Stimulated activated CD8-positive, alpha-beta memory T cell treated with anti-CD3 and anti-CD28 coated beads, Interleukin-15, amount 100 ng/mL, for 1 hour (primary cell): ENCODE measurements around the gene WBP1L.
"Not testable (repeated sequence)": the region's sequence is repeated elsewhere in the genome, so short reads cannot be mapped to it uniquely, and the experiment has no call there.

ENCODE experiments used
- DNase-seq: peaks from one replicate; pipeline ENCODE4 v3.0.0-alpha.2; 2020; ENCODE audit warnings: low read depth

Gene WBP1L

DNA sequence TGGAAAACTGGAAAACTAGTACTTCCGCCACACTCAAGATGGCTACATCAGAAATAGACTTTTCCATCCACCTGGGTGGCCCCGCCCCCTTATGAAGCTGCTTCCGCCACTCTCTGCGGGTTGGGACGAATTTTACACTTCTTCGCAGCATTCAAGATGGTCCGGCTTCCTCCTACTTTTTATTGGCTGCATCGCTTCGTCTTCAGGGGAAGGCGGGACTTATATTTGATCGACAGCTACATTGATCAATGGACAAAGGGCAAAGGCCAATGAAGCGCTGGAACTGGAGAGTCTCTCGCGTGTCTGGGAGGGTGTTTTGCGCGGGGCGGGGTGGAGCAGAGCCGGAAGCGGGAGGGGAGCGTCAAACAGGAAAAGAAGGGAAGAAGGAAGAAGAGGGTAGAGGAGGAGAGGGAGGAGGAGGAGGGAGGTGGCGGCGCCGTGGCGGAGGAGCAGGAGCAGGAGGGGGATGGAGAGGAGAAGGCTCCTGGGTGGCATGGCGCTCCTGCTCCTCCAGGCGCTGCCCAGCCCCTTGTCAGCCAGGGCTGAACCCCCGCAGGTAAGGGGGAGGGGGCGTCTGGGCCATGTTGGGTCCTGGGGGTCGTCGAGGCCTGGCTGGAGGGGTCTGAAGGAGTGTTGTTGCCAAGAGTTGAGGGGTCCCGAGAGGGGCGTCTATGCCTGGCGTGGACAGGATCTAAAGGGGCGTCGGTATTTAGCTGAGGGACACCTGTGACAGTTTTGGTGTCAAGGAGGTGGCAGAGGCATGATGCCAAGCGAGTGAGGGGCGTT is at the start of gene WBP1L:
TSS of gene WBP1L (plus strand) at position 361 of the 786 bp plus-strand sequence. CDS start at position 467, 106 bp downstream.
- DNase-seq, result peak; percentile 90

DNA sequence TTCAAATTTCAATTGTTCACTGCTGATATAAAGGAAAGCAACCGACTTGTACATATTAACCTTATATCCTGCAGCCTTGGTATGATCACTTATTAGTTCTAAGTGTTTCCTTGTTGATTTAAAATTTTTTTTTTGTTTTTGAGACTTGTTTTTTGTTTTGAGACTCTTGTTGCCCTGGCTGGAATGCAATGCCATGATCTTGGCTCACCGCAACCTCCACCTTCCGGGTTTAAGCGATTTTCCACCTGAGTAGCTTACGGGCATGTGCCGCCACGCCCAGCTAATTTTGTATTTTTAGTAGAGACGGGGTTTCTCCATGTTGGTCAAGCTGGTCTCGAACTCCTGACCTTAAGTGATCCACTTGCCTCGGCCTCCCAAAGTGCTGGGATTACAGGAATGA is 48.3 kb upstream of the WBP1L start:
- DNase-seq, result not testable (repeated sequence)

DNA sequence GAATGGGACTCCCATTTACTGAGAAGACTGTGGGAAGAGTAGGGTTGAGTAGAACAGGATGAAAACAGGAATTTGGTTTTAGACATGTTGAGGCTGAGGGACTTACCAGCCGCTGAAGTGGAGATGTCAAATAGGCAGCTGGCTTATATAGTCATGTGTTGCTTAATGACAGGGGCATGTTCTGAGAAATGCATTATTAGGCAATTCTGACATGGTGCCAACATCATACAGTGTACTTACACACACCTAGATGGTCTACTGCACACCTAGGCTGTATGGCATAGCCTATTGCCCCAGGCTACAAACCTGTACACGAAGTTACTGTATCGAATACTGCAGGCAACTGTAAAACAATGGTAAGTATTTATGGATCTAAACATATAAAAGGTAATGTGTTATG is 47.0 kb upstream of the WBP1L start:
- no peak for DNase-seq

DNA sequence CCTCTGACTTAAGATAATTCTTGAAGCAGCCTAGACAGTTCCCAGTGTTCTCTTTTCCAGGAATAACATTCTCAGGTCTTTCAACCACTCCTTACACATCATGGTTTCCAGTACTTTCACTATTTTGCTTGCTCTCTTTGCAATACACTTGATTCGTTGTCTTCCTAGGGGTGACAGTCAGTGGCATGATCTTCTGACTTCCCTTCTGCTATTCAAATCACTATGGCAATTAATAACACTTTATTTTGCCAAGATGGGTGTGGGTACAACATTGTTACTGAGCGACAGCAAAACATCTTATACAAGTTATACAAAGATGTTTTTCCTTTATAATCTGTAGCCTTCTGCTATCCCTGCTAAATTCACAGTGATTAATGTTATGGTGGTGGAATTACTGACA is 44.9 kb upstream of the WBP1L start:
- no peak for DNase-seq

DNA sequence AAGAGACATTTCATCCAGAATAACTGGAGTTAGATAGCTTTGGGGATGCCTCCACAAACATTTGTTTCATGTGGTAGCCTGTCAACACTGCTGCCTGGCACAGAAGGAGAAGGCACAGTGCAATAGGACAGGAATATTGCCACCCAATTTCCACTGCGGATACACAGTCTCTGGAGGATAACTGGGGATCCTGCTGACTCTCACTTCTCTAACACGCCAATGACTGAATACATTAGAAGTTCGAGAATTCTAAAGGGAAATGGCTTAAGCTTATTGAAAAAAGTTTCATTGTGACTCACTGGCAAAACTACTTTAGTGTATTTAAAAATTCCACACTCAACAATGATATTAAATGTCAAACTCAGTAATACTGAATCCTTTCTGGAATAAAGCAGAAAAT is 42.5 kb upstream of the WBP1L start:
- no peak for DNase-seq

DNA sequence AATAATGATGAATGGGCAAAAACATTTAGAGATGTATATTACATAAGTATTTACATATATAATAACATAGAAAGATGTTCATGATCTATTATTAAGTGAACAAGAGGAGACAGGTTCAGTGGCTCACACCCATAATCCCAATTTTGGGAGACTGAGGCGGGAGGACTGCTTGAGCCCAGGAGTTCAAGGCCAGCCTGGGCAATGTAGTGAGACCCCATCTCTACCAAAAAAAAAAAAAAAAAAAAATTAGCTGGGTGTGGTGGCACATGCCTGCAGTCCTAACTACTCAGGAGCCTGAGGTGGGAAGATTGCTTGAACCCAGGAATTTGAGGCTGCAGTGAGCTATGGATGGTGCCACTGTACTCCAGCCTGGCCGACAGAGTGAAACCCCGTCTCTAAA is 42.0 kb upstream of the WBP1L start:
- no peak for DNase-seq

DNA sequence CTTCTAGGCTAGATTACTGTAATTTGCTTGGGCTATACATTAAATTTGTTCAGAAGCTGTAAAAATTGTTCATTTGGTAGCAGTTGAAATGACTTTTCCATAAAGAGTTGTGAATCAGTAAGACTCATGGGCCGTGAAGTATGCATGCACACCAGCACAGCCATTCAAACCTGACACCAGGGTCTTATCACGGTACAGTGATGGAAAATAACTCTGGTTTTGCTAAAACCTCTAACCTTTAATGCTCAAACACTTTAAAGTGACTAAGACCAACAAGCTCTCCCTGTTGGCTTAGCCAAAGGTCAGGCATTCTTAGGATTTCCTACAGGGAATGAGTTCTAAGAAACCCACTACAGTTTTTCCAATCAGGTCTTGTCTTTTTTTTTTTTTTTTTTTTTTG is 41.0 kb upstream of the WBP1L start:
- no peak for DNase-seq

DNA sequence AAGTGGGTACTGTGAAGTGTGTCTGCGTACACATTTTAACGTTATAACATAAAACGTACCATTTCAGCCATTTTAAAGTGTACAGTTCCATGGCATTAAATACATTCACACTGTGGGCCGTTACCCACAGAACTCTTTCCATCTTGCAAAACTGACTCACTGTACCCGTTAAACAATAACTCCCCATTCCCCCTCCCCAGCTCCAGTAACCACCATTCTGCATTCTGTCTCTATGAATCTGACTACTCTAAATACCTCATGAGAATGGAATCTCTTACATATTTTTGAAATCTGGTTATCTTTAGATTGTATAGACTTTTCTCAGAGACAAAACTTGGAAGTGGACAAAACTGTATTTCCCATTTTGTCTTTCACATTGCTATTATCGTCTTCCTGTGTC is 38.8 kb upstream of the WBP1L start:
- DNase-seq, result no peak

DNA sequence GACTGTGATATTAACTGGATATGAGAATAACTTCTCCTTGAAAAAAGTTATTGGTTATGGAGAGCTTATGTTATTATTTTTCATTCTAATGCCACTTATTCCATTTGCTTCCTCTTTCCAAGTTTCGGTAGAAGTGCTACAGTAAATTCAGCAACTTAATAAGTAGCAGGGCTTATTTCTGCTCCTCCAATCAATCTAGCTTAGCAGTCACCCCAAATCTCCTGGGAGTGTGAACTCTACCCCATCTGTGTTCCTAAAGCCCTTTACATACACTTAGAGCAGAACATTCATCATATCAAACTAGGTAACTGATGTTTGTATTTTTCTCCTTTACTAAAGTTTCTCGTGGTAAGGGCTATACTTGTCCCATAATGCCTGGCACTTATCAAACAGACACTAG is 38.2 kb upstream of the WBP1L start:
- DNase-seq, result no peak

DNA sequence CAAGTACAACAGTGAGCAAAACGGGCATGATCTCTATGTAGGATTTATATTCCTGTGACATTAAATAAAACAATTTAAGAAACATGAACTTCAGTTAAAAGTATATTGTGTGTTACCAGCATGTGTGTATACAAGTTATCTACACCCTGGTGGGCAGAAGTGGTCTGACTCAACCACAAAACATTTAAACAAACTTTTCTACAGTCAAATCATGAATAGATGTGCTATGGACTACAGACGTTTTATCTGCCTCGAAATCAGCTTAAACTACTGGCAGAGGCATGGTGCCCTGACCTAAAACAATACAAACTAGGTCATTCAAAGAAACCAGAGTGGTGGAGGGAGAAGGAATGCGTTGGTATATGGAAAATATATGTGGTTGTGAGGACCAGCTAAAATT is 33.1 kb upstream of the WBP1L start:
- no peak for DNase-seq

DNA sequence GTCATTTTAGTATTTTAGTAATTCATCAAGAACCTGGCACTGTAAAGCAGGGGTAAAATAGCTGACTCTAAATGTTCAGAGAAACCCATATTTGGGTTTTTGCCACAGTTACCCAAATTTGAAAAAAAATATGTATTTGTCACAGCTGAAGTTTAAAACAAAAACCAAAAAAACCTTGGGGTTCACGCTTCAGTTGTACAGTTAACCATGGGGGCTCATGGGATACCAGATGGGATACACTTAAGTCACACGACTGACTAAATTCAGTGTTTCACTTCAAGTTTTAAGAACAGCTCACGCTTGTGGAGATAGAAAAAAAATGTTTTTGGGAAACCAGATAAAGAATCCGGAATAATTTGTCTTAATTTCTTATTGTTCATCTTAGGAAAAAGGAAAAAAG is 31.7 kb upstream of the WBP1L start:
- no peak for DNase-seq

DNA sequence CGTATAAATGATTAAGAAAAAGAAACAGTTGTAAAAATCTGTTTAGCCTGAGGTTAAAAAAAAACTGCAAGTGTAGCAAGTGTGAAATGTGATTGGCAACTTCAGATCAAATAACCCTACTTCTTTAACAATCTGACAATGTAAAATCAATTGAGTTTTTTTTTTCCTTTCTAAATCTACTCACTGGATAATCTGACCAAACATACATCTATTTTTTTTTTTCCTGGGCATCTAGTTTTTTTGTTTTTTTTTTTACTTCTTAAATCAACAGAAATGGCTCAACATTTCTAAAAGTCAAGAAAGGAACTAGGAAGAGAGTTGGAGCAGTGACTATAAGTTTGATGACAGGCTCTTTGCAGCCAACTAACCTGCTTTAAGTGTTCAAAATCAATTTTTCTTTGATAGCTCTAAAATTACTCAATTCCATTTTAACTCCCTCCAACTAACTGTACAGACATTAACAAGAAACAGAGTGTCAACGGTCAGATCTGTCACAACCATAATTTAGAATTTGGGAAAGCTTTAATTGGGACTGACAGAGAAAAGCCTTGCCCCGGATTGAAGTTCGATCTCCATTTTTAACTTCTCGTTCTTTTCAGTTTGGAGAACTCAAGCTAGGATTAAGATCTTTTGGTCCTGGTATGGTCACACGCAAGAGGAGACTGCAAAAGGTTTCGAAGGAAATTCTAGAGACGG is 30.8 kb upstream of the WBP1L start:
- no peak for DNase-seq

DNA sequence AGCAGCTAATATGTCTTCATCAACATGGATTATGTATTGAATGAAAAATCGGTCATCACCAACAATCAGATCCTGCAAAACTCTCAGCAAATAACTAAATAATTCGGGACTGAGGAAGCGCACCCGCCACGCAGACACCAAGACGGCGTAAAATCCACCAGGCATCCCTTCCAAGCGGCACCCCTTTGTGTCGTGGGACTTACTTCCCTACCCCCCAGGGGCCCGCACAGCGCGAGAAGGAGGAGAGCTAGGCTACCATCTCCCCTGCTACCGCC is 30.3 kb upstream of the WBP1L start:
- peak; percentile 39 for DNase-seq

DNA sequence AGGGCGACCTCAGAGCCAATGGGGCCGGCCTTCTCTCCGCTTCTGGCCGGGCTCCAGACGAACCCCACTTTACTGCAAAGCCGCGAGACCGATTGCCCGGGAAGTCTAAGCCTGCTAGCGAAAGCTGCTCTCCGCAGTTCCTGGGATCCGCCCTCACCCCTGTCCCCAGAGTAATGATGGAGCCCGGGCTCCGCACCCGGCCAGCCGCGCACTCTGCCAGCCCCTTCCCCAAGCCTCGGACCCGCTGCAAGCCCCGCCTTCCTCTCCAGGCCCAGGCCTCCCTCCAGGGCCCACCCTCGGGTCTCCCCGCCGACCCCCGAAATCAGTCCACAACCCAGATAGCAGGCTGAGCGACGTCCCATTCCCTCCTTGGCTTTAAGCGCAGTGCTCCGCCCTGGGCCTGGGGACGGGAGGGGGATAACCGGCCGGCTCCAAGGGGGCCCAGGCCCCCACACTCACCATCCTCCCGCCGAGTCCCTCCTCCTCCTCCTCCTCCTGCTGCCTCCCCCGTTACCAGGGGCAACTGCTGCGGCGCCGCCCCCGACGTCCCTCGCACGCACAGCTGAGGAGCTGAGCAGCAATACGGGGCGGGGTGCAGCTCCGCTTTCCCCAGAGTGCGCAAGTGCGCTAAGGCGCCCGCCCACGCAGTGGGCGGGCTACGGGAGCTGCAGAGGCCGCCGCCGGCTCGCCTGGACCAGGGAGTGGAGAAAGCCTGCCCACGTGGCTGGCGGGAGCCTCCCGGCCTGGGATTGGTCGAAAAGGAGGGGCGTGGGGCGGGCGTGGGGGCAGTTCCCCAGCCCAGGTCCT is 29.7 kb upstream of the WBP1L start, which contains the start of gene ARL3:
TSS of gene ARL3 (minus strand) at position 584 of the 807 bp plus-strand sequence. CDS start at position 462, 122 bp downstream.
- peak; percentile 87 for DNase-seq

DNA sequence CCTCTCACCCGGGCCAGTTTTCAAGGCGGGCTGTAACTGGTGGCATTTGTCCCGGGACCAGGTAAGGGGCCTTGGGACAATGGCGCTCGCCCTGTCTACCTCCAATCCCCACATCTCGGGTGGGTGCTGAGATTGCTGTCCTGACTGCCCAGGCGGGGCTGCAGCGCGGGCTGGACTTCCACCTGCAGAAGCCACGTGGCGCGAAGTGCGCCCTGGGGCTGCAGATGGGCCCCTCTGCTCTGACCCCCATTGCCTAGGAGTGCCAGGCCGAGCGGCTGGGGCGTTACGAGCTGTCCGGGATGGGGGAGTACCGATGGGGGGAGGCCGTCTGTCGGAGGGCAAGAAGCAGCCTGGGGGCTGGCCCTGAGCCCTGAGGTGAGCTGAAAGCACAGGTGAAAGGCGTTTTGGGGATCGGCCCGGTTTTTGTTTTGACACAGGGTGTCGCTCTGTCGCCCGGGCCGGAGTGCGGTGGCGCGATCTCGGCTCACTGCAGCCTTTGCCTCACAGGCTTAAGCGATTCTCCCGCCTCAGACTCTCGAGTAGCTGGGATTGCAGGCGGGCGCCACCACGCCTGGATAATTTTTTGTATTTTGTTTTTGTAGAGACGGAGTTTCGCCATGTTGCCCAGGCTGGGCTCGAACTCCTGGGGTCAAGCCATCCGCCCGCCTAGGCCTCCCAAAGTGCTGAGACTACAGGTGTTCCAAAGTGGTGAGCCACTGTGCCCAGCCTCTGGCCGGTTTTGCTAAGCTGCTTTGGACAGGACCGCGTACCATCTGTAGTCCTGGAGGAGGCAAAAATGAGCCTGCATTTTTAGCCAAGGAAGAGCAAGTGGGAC is 28.9 kb upstream of the WBP1L start, which contains the start of gene SFXN2:
TSS of gene SFXN2 (plus strand) at position 16 of the 835 bp plus-strand sequence. CDS start 12,001 bp downstream, outside the sequence.
- peak; percentile 20 for DNase-seq

DNA sequence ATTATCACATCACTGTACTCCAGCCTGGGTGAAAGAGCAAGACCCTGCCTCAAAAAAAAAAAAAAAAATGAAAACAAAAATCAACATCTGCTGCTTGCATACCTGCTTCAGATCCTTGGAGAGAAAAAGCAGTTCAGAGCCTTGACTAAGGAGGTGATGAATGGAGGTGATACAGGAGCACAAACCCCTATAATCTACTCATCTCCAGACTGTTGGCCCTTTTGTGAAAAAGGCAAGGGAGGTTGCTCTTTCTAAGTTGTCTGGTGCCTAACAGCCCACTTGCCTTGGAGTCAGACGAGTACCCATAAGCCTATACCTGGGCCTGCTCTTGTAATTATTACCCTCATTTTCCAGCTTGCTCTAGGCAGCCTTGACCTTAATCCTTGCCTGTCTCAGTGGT is 27.9 kb upstream of the WBP1L start:
- DNase-seq, result no peak

DNA sequence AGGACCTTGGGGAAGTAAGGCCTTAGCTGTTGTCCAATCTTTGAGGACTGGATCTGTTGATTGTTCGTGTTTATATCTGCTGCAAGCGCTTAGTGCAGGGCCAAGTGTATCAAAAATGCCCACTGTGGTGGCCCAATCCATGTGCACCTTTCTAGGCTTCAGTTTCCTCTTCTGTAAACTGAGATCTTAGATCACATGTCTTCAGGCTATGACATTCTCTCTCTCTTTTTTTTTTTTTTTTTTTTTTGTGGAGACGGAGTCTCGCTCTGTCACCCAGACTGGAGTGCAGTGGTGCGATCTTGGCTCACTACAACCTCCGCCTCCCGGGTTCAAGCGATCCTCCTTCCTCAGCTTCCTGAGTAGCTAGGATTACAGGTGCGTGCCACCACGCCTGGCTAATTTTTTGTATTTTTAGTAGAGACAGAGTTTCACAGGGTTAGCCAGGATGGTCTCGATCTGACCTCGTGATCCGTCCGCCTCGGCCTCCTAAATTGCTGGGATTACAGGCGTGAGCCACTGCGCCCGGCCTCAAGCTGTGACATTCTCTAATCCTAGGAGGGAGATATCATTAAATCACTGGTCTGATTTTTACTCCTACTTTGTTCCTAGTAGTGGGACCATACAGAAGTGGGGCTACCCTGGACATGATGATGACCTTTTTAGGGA is 26.7 kb upstream of the WBP1L start:
- not testable (repeated sequence) for DNase-seq

DNA sequence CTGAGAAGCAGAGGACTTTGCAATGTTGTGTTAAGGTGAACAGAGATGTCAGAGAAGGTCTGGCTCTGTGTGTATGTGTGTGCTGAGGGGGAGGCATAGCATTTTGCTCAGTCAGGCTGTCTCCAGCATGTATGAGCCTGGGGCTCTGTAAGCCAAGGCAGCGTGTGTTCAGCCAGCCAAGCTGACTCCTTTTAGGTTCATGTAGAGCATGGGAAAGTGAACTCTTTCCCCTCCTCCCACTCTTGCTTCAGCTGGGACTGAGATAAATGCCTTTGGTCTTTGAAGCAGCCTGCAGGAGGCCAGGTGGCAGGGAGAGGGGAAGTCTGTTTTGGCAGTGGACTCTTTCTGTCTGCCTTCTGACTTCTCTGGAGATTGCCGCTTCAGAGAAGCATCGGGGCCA is 25.5 kb upstream of the WBP1L start:
- no peak for DNase-seq

DNA sequence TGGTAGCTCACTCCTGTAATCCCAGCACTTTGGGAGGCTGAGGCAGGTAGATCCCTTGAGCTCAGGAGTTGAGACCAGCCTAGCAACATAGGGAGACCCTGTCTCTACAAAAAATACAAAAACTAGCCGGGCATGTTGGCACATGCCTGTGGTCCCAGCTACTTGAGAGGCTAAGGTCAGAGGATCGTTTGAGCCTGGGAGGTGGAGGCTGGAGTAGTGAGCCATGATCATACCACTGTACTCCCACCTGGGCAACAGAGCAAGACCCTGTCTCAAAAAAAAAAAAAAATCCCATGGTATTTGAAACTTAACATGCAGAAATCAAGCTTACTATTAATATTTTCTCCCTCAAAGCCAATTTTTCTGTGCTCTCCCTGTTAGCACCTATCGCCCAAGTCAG is 23.4 kb upstream of the WBP1L start:
- DNase-seq, result no peak

DNA sequence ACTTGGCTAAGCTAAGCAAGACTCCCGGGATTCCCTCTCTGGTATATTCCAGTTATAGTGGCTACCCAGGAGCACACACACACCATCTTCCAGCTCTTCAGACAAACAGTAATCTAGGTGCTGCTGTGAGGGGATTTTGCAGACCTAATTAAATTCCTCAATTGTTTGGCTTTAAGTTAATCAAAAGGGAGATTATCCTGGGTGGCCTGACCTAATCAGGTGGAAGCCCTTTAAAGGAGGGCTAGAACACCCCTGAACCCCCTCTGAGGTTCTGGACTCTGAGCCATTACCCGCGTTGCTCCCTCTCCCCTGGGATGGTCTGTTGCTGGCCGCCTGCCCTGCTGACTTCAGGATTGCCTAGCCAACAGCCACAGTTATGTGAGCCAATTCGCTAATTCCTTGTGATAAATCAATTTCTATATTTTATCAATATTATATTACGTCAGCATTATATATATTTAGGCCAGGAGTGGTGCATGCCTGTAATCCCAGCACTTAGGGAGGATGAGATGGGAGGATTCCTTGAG is 22.9 kb upstream of the WBP1L start:
- no peak for DNase-seq

DNA sequence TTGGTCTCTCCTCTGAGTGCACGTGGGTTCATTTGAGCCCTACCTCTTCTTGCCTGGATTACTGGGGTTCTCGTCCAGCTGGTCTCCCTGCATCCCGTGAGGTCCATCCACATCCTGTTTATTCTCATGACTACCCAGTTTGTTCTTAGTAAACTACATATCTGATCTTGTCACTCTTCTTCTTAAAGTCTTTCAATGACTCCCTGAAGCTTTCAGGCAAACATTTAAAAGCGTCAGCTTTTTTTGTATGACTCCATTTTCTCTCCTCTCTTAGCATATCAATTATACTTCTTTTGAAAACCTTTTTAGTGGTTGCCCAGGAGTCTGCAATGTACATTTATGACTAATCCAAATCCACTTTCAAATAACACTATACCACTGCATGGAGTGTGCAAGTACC is 21.8 kb upstream of the WBP1L start:
- DNase-seq, result no peak
